SKM-1 (cell line): ENCODE data around the gene ETHE1.
"Not testable (repeated sequence)": the region's sequence is repeated elsewhere in the genome, so short reads cannot be mapped to it uniquely, and the experiment has no call there.

ENCODE experiments used
- DNase-seq: peaks from one replicate; lab custom pipeline; 2025; ENCODE audit not compliant: unreplicated experiment; lab: John Stamatoyannopoulos, UW

Gene ETHE1

GRCh38 chr19:43524922-43525835, 1.8 kb downstream of the ETHE1 start:
- no peak for DNase-seq

GRCh38 chr19:43523696-43524095, 3.3 kb downstream of the ETHE1 start:
- DNase-seq = not testable (repeated sequence)

DNA sequence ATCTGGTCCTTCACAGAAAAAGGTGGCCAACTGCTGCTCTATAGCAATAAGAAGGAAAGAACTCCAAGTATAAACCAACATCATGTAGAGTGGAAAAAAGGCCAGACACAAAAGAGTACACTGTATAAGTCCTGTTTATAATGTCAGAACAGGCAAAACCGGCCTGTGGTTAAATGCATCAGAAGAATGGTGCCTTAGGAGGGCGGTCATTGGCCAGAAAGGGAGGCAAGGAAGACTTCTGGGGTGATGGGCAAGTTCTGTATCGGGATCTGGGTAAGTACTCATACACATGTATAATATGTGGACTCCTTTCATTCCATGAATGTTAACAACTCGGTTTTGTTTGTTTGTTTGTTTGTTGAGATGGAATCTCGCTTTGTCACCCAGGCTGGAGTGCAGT, 4.1 kb downstream of the ETHE1 start:
- DNase-seq = no peak

DNA sequence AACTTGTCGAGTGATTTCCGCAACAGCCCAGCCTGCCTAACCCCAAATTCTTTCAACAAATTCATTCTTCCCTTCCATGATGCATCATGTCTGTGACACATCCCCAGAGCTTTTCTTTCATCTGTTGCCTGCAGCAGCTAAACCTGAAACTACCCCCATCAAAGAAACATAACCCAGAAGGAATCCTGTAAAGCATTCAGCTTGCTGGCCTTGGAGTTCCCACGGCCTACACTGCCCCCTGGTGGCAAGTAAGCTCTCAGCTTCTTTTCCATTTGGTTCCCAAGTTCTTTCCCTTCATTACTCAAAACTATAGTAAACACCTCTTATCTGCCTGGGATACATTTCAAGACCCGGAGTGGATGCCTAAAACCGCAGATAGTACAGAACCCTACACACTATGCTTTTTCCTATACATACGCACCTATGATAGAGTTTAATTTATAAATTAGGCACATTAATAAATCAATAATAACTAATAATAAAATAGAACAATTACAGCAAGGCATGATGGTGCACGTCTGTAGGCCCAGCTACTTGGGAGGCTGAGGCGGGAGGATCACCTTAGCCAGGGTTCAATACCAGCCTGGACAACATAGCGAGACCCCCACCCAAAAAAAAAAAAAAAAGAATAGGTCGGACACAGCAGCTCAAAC, 7.4 kb downstream of the ETHE1 start:
- DNase-seq = peak; percentile 17

- DNase-seq = no peak
Measured at GRCh38 chr19:43518051-43518450, 8.9 kb downstream of the ETHE1 start.

DNA sequence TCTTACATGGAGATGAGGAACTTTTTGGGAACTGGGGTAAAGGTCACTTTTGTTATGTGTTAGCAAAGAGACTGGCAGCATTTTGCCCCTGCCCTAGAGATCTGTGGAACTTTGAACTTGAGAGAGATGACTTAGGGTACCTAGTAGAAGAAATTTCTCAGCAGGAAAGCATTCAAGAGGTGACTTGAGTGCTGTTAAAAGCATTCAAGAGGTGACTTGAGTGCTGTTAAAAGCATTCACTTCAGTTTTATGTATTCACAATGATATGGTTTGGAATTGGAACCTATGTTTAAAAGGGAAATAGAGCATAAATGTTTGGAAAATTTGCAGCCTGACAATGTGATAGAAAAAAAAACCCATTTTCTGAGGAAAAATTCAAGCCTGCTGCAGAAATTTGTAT, 14.6 kb downstream of the ETHE1 start:
- DNase-seq = not testable (repeated sequence)

DNA sequence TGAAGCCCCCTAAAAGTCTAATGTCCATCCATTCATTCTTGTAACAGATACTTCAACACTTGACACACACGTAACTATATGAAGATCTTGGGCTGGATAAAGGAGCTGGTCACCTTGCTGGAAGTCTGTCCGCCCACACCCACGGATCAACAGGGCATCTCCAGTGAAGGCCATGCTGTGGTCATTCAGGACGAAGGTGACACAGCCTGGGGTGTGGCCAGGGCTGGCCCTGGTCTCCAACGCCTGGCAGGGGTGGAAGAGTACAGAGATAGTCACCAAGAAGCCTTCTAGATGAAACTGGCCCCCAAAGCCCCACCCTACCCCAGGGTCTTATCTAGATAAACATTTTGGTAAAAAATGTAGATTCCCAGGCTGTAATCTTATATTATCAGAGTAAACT, 15.7 kb downstream of the ETHE1 start:
- DNase-seq = no peak

DNA sequence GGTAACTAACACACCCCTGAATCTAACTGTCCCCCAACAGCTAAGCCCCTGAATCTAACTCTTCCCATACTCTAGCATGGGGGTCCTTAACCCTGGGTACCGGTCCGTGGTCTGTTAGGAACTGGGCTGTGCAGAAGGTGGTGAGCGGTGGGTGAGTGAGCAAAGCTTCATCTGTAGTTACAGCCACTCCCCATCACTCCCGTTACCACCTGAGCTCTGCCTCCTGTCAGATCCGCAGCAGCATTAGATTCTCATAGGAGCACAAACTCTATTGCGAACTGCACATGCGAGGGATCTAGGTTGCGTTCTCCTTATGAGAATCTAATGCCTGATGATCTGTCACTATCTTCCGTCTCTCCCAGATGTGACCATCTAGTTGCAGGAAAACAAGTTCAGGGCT, 16.3 kb downstream of the ETHE1 start:
- no peak for DNase-seq

DNA sequence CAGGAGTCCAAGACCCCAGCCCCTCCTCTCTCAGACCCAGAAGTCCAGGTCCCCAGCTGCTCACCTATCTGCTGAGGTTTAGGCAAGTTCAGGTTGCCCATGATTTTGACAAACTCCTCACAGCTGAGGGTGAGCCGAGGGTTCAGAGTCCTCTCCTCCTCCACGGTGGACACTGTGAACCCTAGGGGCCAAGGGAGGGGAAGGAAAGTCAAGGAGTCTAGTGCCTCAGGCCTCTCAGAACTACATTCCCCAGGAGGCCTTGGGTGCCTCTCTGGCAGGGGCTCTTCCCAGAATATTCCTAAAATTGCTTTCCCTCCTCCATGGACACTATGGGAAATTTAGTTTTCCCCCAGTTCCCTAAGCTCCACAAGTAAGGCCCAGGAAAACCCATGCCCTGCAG, 19.1 kb downstream of the ETHE1 start:
- DNase-seq = no peak

DNA sequence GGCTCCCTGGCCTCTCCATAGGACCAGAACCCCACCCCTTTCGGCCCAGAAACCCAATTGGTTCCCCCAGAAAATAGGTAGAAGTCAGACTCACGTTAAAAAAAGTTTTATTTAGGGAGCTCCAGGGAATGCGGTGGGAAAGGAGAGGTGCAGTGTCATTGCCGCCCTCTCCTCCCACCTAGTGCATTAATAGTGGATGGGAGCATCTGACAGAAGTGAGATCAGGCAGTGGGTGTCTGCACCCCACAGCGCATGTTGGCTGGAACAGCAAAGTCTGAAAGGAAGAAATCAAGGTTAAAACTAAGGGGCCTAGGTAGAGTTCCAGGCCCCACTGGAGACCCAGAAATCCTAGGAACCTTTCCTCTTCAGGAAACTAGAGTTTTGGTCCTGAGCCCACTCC, 20.4 kb downstream of the ETHE1 start:
- DNase-seq = no peak

DNA sequence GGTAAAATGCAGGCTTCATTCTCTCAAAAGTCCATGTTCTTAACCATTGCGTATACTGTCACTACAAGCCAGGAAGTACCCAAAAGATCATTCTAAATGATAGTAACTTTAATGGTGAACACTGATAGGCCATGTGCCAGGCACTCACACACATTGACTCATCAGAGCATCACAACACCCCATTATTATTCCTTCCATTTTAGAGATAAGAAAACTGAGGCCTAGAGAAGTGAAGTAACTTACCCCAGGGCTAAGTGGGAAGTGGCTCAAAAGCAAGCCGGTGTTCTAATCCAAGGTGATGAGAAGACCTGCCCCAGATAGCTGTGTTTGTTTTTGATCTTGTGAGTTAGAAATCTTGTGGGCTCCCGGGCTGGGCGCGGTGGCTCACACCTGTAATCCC, 21.1 kb downstream of the ETHE1 start:
- no peak for DNase-seq

DNA sequence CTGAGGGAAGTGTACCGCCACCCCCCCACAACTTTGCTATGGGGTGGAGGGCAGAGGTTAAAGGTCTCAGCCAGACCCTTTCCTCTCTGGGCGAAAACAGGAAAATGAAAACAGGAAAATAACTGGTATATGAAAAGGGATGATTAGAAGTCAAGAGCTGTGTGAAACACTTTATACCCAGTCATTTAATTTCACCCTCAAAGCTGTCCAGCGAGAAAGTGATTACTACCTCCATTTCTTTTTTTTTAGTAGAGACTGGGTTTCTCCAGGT, 21.9 kb downstream of the ETHE1 start:
- no peak for DNase-seq

DNA sequence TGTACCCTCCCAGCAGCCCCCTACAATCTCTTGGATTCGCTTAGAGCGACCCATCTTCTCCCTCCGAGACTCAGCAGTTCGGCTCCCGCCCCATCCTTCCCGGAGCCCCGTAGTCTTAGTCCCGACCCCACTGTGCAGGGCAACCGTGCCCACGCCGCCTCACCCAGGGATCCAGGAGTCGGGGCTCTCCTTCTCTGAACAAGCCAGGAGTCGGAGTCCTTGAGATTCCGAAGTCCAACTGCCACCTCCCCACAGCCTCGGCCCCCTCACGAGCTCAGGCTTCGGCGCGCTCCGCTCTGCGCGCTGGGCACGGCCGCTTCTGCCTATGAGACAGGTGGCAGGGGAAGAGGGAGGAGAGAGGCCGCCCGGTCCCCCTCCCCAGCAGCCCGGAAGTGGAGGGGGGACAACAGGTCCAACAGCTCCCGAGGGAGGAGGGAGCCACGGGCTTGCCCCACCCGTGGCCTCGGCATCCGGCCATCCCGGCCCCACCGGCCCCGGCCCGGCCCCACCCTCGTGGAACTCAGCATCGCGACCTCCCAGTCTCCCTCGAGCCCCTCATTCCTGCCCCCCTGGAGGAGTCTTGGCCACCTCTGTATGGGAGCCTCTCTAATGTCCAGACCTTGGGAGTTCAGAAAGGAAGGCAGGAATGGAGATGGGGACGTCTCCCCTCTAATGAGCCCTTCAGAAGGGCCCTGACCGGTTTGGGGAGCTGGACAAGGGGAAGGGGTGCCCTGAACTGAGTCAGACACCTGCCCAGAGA, 22.4 kb downstream of the ETHE1 start, which contains the start of gene PHLDB3:
PHLDB3 (minus strand) TSS at position 321 of the 760 bp plus-strand sequence. CDS start 628 bp downstream, outside the sequence.
- DNase-seq = no peak

DNA sequence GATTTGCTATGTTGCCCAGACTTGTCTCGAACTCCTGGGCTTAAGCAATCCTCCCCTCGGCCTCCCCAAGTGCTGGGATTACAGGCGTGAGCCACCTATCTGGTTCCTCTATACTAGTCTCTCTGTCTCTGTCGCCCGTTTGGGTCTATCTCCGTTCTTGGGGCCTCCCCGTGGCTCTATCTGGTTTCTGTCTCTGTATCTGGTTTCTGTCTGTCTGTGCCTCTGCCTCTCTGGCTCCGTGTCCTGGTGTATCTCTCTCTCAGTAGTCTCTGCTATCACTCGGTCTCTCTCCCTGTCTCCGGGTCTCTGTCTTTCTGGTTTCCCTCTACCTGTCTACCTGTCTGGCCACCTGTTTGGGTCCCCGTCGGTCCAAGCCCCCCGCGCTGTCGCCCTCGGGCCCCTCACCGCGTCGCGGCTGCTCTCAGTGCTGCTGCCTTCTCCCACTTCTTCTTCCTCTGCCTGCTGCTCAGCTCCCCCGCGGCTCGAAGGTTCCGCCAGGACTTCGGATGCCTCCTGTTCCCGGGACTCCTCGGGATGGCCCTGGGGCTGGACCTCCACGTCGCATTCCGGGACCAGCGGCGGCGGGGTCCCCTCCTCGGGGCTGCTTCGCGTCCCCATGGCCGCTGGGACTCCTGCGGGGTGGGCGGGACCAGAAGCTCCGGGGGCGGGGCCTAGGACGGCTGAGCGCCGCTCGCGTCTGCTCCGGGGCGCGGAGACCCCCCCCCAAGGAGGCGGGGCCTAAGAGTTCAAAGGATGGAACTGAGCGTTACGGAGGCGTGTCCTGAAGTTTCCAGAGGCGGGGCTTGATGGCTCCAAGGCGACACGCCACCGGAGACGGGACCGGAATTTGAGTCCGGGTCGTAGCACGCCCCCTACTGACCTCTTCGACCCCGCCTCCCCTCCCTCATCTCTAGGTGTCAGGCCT, 23.2 kb downstream of the ETHE1 start:
- DNase-seq = peak; percentile 67

- no peak for DNase-seq
Measured at GRCh38 chr19:43502419-43502976, 24.5 kb downstream of the ETHE1 start.

DNA sequence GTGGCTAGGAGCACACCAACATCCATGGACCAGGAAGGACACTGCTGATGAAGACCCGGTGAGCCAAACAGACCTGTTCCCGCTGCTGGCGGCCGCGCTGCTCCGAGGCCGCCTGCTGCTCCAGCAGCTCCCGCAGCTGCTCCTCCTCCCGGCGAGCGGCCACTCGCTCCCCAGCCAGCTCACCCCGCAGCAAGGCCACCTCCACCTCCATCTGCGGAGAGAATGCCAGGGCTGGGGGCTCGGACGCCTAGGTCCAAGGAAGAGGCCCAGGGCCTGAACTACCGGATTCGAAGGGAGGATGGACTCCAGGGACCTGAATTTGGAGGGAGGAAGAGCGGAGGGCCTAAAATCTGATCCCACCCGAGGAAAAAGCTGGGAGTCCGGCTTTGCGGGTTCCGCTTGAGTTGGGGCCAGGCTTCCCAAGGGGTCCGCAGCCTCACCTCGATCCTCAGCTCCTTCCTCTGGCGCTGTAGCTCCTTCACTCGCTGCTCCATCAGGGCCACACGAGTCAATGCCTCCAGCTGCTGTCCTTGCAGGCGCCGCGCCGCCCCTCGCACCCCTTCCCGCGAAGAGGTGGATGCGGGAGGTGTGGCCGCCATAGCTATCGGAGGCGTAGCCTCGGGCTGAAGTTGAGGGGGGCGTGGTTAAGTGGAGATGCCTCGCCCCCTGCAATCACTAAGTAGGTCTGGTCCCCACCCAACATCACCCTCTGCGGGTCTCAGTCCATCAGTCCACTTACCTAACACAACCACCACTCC, 25.2 kb downstream of the ETHE1 start:
- DNase-seq = no peak

DNA sequence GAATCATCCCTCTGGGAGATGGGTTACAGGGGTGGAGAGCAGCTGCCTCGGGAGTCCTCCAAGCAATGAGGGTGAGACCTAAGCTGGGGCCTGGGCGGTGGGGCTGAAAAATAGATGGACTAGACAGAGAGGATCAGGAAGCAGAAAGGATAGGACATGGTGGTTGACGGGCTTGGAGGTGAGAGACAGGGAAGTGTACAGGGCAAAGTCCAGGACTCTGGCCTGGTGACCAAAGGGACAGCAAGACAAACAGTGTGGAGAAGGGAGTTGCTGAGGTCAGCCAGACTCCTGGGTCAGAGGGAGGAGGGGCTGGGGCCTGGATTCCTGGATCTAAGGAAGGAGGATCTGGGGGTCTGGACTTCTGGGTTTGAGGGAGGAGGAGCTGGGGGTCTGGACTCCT, 28.0 kb downstream of the ETHE1 start:
- DNase-seq = no peak

DNA sequence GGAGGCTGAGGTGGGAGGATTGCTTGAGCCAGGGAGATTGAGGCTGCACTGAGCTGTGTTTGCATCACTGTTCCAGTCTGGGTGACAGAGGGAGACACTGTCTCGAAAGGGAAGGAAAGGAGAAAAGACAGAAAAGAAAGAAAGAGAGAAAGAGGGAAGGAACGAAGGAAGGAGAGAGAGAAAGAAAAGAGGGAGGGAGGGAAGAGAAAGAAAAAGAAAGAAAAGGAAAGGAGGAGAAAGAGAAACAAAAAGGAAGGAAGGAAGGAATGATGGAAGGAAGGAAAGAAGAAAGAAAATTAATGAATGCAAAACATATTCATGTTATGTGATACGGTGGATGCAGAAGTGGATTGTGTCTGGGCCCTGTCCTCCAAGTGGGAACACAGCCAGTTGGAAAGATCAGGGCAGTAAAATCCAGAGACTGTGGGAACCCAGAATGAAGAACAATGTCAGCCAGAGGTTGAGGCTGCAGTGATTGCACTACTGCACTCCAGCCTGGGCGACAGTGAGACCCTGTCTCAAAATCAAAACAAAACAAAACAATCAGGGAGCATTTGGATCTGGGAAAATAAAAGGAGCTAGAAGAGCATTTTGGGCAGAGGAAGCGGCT, 28.7 kb downstream of the ETHE1 start:
- no peak for DNase-seq

GRCh38 chr19:43496960-43497359, 30.0 kb downstream of the ETHE1 start:
- DNase-seq = no peak
